ENCODE data around the gene IRX2.

The IRX2 gene

GRCh38 chr5:2697041-2697440, 54.4 kb downstream of the IRX2 start:
- TF ChIP-seq, protein P1, sequence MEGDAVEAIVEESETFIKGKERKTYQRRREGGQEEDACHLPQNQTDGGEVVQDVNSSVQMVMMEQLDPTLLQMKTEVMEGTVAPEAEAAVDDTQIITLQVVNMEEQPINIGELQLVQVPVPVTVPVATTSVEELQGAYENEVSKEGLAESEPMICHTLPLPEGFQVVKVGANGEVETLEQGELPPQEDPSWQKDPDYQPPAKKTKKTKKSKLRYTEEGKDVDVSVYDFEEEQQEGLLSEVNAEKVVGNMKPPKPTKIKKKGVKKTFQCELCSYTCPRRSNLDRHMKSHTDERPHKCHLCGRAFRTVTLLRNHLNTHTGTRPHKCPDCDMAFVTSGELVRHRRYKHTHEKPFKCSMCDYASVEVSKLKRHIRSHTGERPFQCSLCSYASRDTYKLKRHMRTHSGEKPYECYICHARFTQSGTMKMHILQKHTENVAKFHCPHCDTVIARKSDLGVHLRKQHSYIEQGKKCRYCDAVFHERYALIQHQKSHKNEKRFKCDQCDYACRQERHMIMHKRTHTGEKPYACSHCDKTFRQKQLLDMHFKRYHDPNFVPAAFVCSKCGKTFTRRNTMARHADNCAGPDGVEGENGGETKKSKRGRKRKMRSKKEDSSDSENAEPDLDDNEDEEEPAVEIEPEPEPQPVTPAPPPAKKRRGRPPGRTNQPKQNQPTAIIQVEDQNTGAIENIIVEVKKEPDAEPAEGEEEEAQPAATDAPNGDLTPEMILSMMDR (IDR thresholded peaks at IDR 0.05; ENCODE audit: borderline replicate concordance, control extremely low read depth, extremely low read depth, insufficient read depth, missing control alignments) = no peak
- DNase-seq (ENCODE audit: low spot score) = no peak
- in situ Hi-C loops (cut with MboI; ENCODE audit: low sequenced_read_pairs, unreplicated experiment) = no loop called here

Data from GM13976 (cell line).